C4-2B (cell line): ENCODE data around the gene GABRQ.

Experiments used
- H3K27ac ChIP-seq: fragments of 450-650 bp; 2 replicates; pipeline ENCODE4 v1.5.1; 2017
- CTCF ChIP-seq: fragments of 450-650 bp; conservative IDR thresholded peaks from 2 replicates; pipeline ENCODE4 v1.5.1; 2017; ENCODE audit warnings: mild to moderate bottlenecking
- ZFX ChIP-seq: fragments of 450-650 bp; IDR thresholded peaks from 2 replicates; pipeline ENCODE4 v1.6.1; 2017

The GABRQ gene

GRCh38 chrX:152632445-152633097, 5.1 kb upstream of the GABRQ start:
- TF ChIP-seq ZFX (no peak), CTCF (peak; percentile 86)
- H3K27ac ChIP-seq: no peak overlapping the region

- TF ChIP-seq ZFX: no peak
- peak; percentile 63 for TF ChIP-seq CTCF
- H3K27ac ChIP-seq: no peak overlapping the region
These were observed 1.8 kb upstream of the GABRQ start for GRCh38 chrX:152635941-152636340.

- H3K27ac ChIP-seq: no peak overlapping the region
- TF ChIP-seq ZFX (no peak), CTCF (no peak)
These were observed 779 bp downstream of the GABRQ start for GRCh38 chrX:152638443-152638904.

- no peak for TF ChIP-seq ZFX
- no peak for TF ChIP-seq CTCF
- H3K27ac ChIP-seq: no peak overlapping the region
These were observed 1.7 kb downstream of the GABRQ start for GRCh38 chrX:152639426-152639825.

- TF ChIP-seq ZFX (no peak), CTCF (no peak)
- no peak overlapping the region for H3K27ac ChIP-seq
These were observed 2.5 kb downstream of the GABRQ start for GRCh38 chrX:152640034-152640818.

- no peak overlapping the region for H3K27ac ChIP-seq
- TF ChIP-seq CTCF (no peak), ZFX (no peak)
These were observed 3.7 kb downstream of the GABRQ start for GRCh38 chrX:152641256-152641875.

- TF ChIP-seq CTCF (peak; percentile 10), ZFX (no peak)
- H3K27ac ChIP-seq: no peak overlapping the region
These were observed 4.3 kb downstream of the GABRQ start for GRCh38 chrX:152641996-152642395.
